Myocyte (in vitro differentiated cells): ENCODE results near the gene DISP3. TPM values are rescaled to one million over a fixed set of nuclear protein-coding genes. Genes with fewer than 3 reads are reported as not detected.
A peak's percentile ranks its signal among the peaks of the same experiment; 100 is the strongest.
"Not testable (repeated sequence)": the region's sequence is repeated elsewhere in the genome, so short reads cannot be mapped to it uniquely, and the experiment has no call there.

Experiments used
- DNase-seq: peaks from one replicate; pipeline ENCODE4 v3.0.0-alpha.2; 2012; ENCODE audit warnings: low read depth
- total RNA-seq: library from RNA; depleted of rRNA; stranded (reverse); fragments of >200 nt; gene quantifications from 2 replicates; pipeline ENCODE4 v1.2.3, GENCODE V29; 2014

DISP3 gene
- total RNA-seq, 1 donor from 2014 or later: 0.08 TPM

DNA sequence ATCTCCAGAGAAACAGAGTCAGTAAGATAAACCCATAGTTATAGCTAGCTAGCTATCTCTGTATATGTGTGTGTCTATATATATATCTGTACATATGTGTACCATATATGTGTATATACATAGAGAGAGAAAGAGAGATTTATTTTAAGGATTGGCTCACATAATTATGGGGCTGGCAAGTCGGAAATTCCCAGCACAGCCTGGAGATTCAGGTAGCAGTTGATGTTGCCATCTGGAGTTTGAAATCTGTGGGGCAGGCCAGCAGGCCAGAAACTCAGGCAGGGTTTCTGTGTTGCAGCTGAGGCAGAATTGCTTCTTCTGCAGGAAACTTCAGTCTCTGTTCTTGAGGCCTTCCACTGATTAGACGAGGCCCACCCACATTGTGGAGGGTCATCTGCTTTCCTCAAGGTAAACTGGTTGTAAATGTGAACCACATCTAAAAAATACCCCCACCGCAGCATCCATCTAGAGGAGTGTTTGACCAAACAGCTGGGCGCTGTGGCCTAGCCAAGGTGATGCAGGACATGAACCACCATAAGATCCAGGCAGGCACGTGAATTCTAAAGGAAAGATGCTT lies 94.2 kb downstream of the DISP3 start:
- no peak for DNase-seq

GRCh38 chr1:11575553-11575952 lies 96.6 kb downstream of the DISP3 start:
- no peak for DNase-seq

DNA sequence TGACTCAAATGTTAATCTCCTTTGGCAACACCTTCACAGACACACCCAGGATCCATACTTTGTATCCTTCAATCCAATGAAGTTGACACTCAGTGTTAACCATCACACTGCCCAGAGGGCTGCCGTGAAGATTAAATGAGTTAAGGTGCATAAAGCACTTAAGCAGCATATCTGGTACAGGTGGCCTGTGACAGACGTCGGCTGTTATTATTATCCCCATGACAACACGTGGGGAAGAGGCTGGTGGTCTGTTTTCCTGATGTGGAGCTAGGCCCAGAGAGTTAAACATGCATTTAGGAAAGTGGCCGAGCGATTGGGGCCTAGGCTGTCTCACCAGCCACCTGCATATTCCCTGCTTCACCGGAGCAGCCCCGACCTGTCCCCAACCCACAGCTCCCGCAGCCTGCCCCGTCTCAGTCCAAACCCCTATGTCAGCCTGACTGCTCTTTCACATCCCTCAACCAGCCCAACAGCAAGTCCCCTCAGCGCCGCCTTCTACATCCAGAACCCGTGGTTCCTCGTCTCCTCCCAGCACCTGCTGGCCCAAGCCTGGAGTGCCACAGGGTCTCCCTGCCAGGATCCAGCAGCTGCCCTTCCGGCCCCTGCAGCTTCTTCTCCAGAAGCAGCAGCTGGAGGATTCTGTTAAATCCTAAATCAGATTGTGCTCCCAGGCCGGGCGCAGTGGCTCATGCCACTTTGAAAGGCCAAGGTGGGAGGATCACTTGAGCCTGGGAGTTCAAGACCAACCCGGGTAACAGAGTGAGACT lies 97.3 kb downstream of the DISP3 start:
- DNase-seq: peak; percentile 66

GRCh38 chr1:11578004-11578403 lies 99.0 kb downstream of the DISP3 start:
- DNase-seq: no peak

- DNase-seq: no peak
These were observed 100.6 kb downstream of the DISP3 start for GRCh38 chr1:11579506-11579905.

- DNase-seq: not testable (repeated sequence)
These were observed 101.1 kb downstream of the DISP3 start for GRCh38 chr1:11580049-11580448.

DNA sequence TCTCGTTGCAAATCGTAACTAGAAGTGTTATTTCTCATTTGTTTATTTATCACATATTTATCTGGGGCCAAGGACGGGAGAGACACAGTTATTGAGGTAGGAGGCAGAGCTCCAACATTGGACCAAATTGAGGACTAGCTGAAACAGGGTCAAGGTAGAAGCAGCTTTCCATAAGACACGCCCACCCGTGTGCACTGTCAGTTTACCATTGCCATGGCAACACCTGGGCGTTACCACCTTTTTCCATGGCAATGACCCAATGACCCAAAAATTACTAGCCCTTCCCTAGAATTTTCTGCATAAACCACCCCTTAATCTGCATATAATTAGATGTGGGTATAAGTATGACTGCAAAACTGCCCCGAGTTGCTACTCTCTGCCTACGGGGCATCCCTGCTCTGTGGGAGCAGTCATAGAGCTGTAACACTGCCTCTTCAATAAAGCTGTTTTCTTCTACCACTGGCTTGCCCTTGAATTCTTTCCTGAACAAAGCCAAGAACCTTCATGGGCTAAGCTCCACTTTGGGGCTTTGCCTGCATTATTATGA lies 102.6 kb downstream of the DISP3 start:
- no peak for DNase-seq

GRCh38 chr1:11585389-11585788 lies 106.4 kb downstream of the DISP3 start:
- DNase-seq: no peak

Other genes with a start within 250 kb of the DISP3 start
- gene MTOR, start 216.6 kb upstream of the DISP3 start, total RNA-seq: 50.2 and 54.7 TPM in 2 replicates
- 12.6 and 15.6 TPM in 2 replicates for gene UBIAD1, start 206.0 kb upstream of the DISP3 start, total RNA-seq
- 1.0 TPM in 1 of 2 replicates, not detected in the other for gene FBXO2, start 175.3 kb downstream of the DISP3 start, total RNA-seq
- gene FBXO44, start 175.7 kb downstream of the DISP3 start, total RNA-seq: 5.0 and 6.8 TPM in 2 replicates
- 3.0 and 4.3 TPM in 2 replicates for gene FBXO6, start 185.0 kb downstream of the DISP3 start, total RNA-seq
- gene MAD2L2, start 202.0 kb downstream of the DISP3 start, total RNA-seq: 52.8 and 53.3 TPM in 2 replicates
- 0.53 and 1.7 TPM in 2 replicates for gene DRAXIN, start 212.6 kb downstream of the DISP3 start, total RNA-seq